BLaER1 treated with 17β-estradiol and CSF1 and Interleukin-3, amounts not matched to agents 10 nM and 100 nM (cell line): ENCODE measurements around the gene AGXT.

Source experiments
- H3K27ac ChIP-seq, 11 experiments: shearing (Covaris generic); formaldehyde crosslinking; 2 replicates each; pipeline ENCODE4 v1.8.1; 2022
- H3K27me3 ChIP-seq, 11 experiments: shearing (Covaris generic); formaldehyde crosslinking; 2 replicates each; pipeline ENCODE4 v1.8.1; 2022
- H3K36me3 ChIP-seq, 11 experiments: shearing (Covaris generic); formaldehyde crosslinking; 2 replicates each; pipeline ENCODE4 v1.8.1; 2022
- H3K4me1 ChIP-seq, 10 experiments: shearing (Covaris generic); formaldehyde crosslinking; 2 replicates each; pipeline ENCODE4 v1.8.1; 2022
- H3K4me2 ChIP-seq, 11 experiments: shearing (Covaris generic); formaldehyde crosslinking; 2 replicates each; pipeline ENCODE4 v1.8.1; 2022
- H3K4me3 ChIP-seq, 10 experiments: shearing (Covaris generic); formaldehyde crosslinking; 2 replicates each; pipeline ENCODE4 v1.8.1; 2022
- H3K9ac ChIP-seq, 11 experiments: shearing (Covaris generic); formaldehyde crosslinking; 2 replicates each; pipeline ENCODE4 v1.8.1; 2022
- H3K9me3 ChIP-seq, 11 experiments: shearing (Covaris generic); formaldehyde crosslinking; replicated peaks in 1 of 11; 2 replicates each; pipeline ENCODE4 v1.8.1; 2022
- H4K20me1 ChIP-seq, 11 experiments: shearing (Covaris generic); formaldehyde crosslinking; 2 replicates each; pipeline ENCODE4 v1.8.1; 2022
- Cebpa-rat ChIP-seq, 11 experiments: shearing (Covaris generic); IDR thresholded peaks; 2 replicates each; pipeline ENCODE4 v1.8.1; 2022

AGXT gene

GRCh38 chr2:240921311-240921994 is 52.8 kb downstream of the AGXT start:
- Histone ChIP-seq H3K4me2 (peak overlapping the region in 6 of 11 experiments; percentile 31 to 69 (median 56); a peak in 8 of 22 replicates), H4K20me1 (peaks cover 0 to 50% (median 0%) of the 10 kb centered on the region in 11 experiments; a peak in 6 of 22 replicates), H3K27me3 (peaks cover 0 to 10% (median 0%) of the 10 kb centered on the region in 11 experiments; a peak in 3 of 22 replicates), H3K27ac (no peak overlapping the region), H3K36me3 (no peaks in the 10 kb centered on the region), H3K9me3 (no peaks in the 10 kb centered on the region), H3K9ac (peak overlapping the region in 1 of 11 experiments; percentile 16; a peak in 1 of 22 replicates), H3K4me3 (no peak overlapping the region), H3K4me1 (peaks cover 6 to 58% (median 40%) of the 10 kb centered on the region in 10 experiments; a peak in 18 of 20 replicates)
- no peak for TF ChIP-seq Cebpa-rat (IDR thresholded peaks at IDR 0.05)

GRCh38 chr2:240921995-240922244 is 53.3 kb downstream of the AGXT start:
- H3K4me3 ChIP-seq: no peak overlapping the region
- peaks cover 0 to 6% (median 0%) of the 10 kb centered on the region in 11 experiments; a peak in 3 of 22 replicates for H3K27me3 ChIP-seq
- peak overlapping the region in 2 of 11 experiments; percentile 11 to 16; a peak in 1 of 22 replicates for H3K9ac ChIP-seq
- peak overlapping the region in 8 of 11 experiments; percentile 31 to 69 (median 52); a peak in 12 of 22 replicates for H3K4me2 ChIP-seq
- no peaks in the 10 kb centered on the region for H3K36me3 ChIP-seq
- no peak overlapping the region for H3K27ac ChIP-seq
- TF ChIP-seq Cebpa-rat (IDR thresholded peaks at IDR 0.05): no peak
- peaks cover 0 to 47% (median 0%) of the 10 kb centered on the region in 11 experiments; a peak in 6 of 22 replicates for H4K20me1 ChIP-seq
- peaks cover 2 to 58% (median 37%) of the 10 kb centered on the region in 10 experiments; a peak in 18 of 20 replicates for H3K4me1 ChIP-seq
- H3K9me3 ChIP-seq: no peaks in the 10 kb centered on the region

DNA sequence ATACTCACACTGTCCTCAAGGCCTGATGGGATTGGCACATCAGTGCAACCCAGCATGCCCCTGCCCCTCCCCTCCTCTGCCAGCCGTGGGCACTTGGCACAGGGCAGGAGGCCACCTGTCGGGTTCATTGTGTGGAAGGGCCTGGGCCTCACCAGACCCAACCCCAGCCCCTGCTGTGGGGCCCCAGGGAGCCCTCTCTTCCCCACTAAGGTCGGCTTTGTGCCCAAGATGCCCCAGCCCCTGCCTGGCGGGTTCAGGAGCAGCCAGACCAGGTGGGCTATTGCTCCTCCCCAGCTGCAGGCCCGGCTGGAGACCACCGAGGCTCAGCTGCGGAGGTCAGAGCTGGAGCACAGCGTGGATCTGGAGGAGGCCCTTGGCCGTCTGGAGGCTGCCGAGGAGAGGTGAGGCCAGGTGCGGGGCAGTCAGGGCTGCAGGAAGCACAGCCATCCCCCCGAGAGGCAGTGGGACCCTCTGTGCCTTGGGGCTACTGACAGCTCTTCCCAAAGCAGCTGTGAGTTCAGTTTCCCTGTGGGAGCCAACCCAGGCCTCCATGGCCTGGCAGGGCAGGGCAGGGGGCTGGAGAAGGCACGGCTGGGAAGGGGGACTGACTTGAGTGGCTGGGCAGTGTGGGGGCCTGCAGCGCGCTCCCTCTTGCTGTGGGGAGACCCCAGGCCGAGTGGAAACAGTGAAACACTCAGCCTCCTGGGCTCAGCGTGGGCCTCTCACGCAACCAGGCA is 53.8 kb downstream of the AGXT start:
- peak overlapping the region in 8 of 11 experiments; percentile 31 to 69 (median 52); a peak in 12 of 22 replicates for H3K4me2 ChIP-seq
- H3K27ac ChIP-seq: no peak overlapping the region
- no peaks in the 10 kb centered on the region for H3K9me3 ChIP-seq
- H4K20me1 ChIP-seq: peaks cover 0 to 42% (median 0%) of the 10 kb centered on the region in 11 experiments; a peak in 4 of 22 replicates
- H3K4me3 ChIP-seq: no peak overlapping the region
- H3K4me1 ChIP-seq: peaks cover 0 to 53% (median 32%) of the 10 kb centered on the region in 10 experiments; a peak in 15 of 20 replicates
- H3K27me3 ChIP-seq: peaks cover 0 to under 1% (median 0%) of the 10 kb centered on the region in 11 experiments; a peak in 1 of 22 replicates
- no peak for TF ChIP-seq Cebpa-rat (IDR thresholded peaks at IDR 0.05)
- no peaks in the 10 kb centered on the region for H3K36me3 ChIP-seq
- H3K9ac ChIP-seq: peak overlapping the region in 3 of 11 experiments; percentile 6 to 16 (median 11); a peak in 2 of 22 replicates

GRCh38 chr2:240922982-240923537 is 54.4 kb downstream of the AGXT start:
- Histone ChIP-seq H3K27me3 (no peaks in the 10 kb centered on the region), H3K27ac (no peak overlapping the region), H3K4me1 (peaks cover 0 to 46% (median 25%) of the 10 kb centered on the region in 10 experiments; a peak in 13 of 20 replicates), H3K36me3 (no peaks in the 10 kb centered on the region), H3K4me2 (peak overlapping the region in 4 of 11 experiments; percentile 41 to 69 (median 56); a peak in 5 of 22 replicates), H3K9me3 (no peaks in the 10 kb centered on the region), H3K9ac (peak overlapping the region in 1 of 11 experiments; percentile 16; a peak in 1 of 22 replicates), H4K20me1 (peaks cover 0 to 41% (median 0%) of the 10 kb centered on the region in 11 experiments; a peak in 3 of 22 replicates), H3K4me3 (no peak overlapping the region)
- no peak for TF ChIP-seq Cebpa-rat (IDR thresholded peaks at IDR 0.05)

GRCh38 chr2:240925191-240925567 is 56.6 kb downstream of the AGXT start:
- no peak overlapping the region for H3K4me2 ChIP-seq
- peaks cover 0 to 32% (median 0%) of the 10 kb centered on the region in 11 experiments; a peak in 3 of 22 replicates for H4K20me1 ChIP-seq
- H3K4me3 ChIP-seq: no peak overlapping the region
- no peak overlapping the region for H3K9ac ChIP-seq
- no peak overlapping the region for H3K27ac ChIP-seq
- TF ChIP-seq Cebpa-rat (IDR thresholded peaks at IDR 0.05): no peak
- no peaks in the 10 kb centered on the region for H3K9me3 ChIP-seq
- H3K27me3 ChIP-seq: no peaks in the 10 kb centered on the region
- no peaks in the 10 kb centered on the region for H3K36me3 ChIP-seq
- peaks cover 0 to 37% (median 19%) of the 10 kb centered on the region in 10 experiments; a peak in 13 of 20 replicates for H3K4me1 ChIP-seq

GRCh38 chr2:240925568-240926515 is 57.2 kb downstream of the AGXT start:
- peaks cover 0 to 26% (median 0%) of the 10 kb centered on the region in 11 experiments; a peak in 3 of 22 replicates for H4K20me1 ChIP-seq
- H3K27me3 ChIP-seq: no peaks in the 10 kb centered on the region
- no peak overlapping the region for H3K27ac ChIP-seq
- H3K4me1 ChIP-seq: peaks cover 0 to 40% (median 20%) of the 10 kb centered on the region in 10 experiments; a peak in 13 of 20 replicates
- no peaks in the 10 kb centered on the region for H3K36me3 ChIP-seq
- TF ChIP-seq Cebpa-rat (IDR thresholded peaks at IDR 0.05): no peak
- no peaks in the 10 kb centered on the region for H3K9me3 ChIP-seq
- H3K4me2 ChIP-seq: peak overlapping the region in 4 of 11 experiments; percentile 7 to 38 (median 16); a peak in 7 of 22 replicates
- no peak overlapping the region for H3K4me3 ChIP-seq
- H3K9ac ChIP-seq: no peak overlapping the region

- Histone ChIP-seq H3K4me2 (peak overlapping the region in 6 of 11 experiments; percentile 7 to 38 (median 18); a peak in 8 of 22 replicates), H3K27ac (no peak overlapping the region)
- TF ChIP-seq Cebpa-rat (IDR thresholded peaks at IDR 0.05): no peak
These were observed 58.1 kb downstream of the AGXT start for GRCh38 chr2:240926516-240927389.

More at GRCh38 chr2:240926516-240927389, 58.1 kb downstream of the AGXT start:
- Histone ChIP-seq H3K36me3 (no peaks in the 10 kb centered on the region), H3K27me3 (no peaks in the 10 kb centered on the region), H3K9me3 (no peaks in the 10 kb centered on the region), H3K4me3 (no peak overlapping the region), H4K20me1 (peaks cover 0 to 16% (median 0%) of the 10 kb centered on the region in 11 experiments; a peak in 3 of 22 replicates), H3K4me1 (peaks cover 0 to 40% (median 24%) of the 10 kb centered on the region in 10 experiments; a peak in 14 of 20 replicates), H3K9ac (peak overlapping the region in 1 of 11 experiments; percentile 34; a peak in 2 of 22 replicates)
